Stimulated activated CD4-positive, alpha-beta T cell treated with anti-CD3 and anti-CD28 coated beads, Interleukin-1b, Interleukin-23, amount 100 ng/mL, for 24 hours (primary cell): ENCODE results near the gene CENPU.
A peak's percentile ranks its signal among the peaks of the same experiment; 100 is the strongest.
"Not testable (repeated sequence)": the region's sequence is repeated elsewhere in the genome, so short reads cannot be mapped to it uniquely, and the experiment has no call there.

Source experiments
- DNase-seq, 4 experiments: peaks; one replicate each; pipeline ENCODE4 v3.0.0-alpha.2; 2020; ENCODE audit warnings: low read depth in 4 of 4, low spot score in 1 of 4

Gene CENPU

DNA sequence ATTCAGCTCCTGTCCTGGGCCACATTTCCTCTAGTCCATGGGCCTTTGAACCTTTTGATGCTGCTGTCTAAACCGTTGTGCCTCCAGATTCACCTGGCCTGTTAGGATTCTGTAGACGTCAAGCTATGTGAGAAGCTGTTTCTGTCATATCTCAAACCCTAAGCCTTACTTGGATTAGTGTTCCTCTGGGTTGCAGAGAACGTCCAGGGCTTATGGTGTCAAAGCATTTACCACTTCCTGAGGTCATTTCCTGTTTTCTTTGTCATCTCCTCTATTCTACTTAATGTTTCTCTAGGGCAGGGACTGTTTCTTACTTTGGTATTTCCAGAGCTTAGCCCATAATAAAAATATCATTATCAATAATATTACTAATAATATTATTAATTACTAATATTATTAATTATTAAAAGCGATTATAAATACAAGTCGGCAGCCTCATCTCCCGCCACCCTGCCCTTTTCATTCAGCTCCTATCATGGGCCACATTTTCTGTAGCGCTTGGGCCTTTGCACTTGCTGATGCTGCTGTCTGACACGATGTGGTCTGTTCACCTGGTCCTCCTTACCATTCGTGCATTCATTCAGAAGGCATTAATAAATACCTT lies 65.3 kb downstream of the CENPU start:
- DNase-seq: no peak

DNA sequence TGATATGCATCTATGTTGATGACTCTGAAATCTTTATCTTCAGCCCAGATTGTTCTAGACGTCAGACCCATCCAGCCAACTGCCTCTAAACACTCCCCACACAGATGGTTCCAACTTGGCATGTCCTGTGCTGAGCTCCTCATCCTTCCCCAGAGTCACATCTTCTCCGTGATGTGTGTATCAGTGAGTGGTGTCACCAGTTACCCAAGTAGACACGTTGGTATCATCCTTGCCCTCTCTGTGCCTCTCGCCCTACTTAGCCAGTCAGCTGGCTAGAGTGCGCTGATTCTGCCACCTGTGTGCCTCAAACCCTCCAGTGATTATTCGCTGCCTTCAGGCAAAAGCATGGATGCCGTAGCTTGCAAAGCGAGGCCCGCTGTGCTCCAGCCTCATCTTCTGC lies 65.8 kb downstream of the CENPU start:
- no peak for DNase-seq

DNA sequence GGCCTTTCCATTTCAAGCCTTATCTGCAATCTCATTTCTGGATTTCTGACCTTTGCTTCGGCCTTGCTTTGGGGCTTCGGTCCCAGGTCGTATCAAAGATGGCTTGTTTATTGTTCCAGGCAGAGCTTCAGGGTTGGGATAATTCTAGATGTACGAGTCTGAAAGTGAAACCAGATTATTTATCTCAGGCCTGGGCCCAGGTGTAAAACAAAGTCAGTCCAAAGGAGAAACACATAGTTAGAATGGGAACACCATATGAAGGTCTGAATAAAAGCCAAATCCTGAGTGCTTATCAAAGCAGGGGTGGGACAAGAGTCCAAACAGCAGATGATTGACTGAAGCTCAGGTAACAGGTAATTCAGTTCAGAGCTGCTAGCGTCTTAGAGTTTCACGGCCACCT lies 67.2 kb downstream of the CENPU start:
- DNase-seq: no peak

DNA sequence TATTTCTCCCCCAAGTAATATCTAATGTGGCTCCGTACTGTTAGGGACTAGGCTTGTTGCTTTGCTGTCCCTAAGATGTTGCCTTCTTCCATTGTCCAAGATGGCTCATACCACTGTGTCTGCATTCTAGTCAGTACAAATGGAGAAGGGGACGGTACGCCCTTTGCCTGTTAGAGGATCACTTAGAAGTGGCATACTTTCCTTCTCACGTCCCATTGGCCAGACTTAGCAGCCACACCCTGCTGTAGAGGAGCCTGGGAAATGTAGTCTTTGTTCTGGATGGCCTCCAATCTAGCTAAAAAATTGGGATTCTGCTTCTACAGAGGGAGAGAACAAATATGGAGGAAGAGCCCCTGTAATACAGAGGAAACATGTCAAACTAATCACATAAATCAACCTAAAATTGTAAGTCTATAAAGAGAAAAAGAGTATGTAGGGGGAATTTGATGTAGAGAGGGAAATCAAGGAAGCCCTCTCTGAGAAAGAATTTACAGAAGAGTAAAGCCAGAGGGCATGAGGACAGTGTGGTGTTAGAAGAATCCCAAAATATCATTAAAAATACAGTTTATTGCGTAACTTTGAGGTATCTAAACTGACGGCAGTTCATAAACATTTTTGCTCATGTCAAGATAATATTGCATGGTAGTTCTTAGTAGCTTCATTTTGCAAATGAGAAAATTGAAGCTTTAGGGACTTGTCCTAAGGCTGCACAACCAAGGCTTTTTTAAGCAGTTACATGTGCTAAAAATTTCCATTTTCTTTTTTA lies 69.3 kb downstream of the CENPU start:
- no peak for DNase-seq

DNA sequence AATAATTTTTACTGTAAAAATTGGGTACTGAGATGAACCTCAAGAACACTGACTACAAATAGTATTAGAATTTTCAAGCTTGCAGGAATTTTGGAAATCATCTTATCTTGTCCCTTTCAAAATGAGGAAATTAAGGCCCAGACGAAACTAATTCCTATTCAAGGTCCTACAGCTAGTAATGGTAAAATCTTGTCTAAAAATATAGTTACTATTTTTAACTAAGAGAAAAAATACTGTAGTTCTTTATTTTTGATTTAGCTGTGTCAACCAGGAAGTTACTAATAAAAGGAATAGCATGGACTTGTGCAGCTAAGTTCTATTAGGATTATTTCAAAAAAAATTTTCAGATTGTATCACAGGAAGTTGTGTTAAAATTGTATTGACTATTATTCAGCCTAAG lies 71.7 kb downstream of the CENPU start:
- no peak for DNase-seq

DNA sequence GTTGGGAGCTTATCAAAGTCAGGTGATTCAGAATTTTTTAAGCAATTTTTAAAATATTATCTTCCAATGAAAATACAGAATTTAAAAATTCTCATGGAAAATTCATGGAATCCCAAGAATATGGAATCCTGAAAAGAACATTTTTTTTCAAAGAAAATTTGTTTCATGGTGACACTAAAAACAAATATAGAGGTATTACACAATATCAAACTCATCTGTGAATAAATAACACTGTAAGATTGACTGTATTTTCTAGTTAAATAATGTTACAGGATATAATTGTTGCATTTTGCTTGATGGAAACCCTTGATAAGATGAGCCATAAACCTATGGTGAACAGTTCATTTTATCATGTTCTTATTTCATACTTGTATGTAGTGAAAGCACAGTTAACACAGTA lies 72.9 kb downstream of the CENPU start:
- no peak for DNase-seq

DNA sequence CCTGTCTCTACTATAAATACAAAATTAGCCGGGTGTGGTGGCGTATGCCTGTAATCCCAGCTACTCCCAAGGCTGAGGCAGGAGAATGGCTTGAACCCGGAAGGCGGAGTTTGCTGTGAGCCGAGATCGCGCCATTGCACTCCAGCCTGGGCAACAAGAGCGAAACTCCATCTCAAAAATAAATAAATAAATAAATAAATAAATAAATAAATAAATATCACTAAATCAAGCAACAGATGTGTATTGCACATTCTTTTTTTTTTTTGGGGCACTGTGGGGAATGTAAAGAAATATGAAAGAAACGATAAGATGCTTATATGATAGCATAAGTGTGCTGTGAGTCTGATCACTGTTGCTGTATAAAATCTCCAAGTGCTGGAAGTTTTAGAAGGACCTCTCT lies 76.1 kb downstream of the CENPU start:
- DNase-seq: not testable (repeated sequence)

DNA sequence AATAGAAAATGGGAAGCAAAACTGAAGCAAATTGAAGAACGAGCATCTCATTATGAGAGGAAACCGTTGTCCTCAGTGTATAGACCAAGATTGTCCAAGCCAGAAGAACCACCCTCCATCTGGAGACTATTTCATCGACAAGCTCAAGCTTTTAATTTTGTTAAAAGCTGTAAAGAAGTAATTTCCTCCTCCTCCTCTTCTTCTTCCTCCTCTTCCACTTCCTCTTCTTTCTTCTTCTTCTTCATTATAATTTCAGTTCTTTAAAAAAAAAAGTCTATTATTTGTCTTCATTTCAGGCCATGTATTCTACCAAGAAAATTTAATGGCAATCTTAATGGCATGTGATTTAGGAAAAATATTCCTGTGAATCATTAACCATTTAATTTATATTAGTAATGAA lies 76.8 kb downstream of the CENPU start:
- no peak for DNase-seq

DNA sequence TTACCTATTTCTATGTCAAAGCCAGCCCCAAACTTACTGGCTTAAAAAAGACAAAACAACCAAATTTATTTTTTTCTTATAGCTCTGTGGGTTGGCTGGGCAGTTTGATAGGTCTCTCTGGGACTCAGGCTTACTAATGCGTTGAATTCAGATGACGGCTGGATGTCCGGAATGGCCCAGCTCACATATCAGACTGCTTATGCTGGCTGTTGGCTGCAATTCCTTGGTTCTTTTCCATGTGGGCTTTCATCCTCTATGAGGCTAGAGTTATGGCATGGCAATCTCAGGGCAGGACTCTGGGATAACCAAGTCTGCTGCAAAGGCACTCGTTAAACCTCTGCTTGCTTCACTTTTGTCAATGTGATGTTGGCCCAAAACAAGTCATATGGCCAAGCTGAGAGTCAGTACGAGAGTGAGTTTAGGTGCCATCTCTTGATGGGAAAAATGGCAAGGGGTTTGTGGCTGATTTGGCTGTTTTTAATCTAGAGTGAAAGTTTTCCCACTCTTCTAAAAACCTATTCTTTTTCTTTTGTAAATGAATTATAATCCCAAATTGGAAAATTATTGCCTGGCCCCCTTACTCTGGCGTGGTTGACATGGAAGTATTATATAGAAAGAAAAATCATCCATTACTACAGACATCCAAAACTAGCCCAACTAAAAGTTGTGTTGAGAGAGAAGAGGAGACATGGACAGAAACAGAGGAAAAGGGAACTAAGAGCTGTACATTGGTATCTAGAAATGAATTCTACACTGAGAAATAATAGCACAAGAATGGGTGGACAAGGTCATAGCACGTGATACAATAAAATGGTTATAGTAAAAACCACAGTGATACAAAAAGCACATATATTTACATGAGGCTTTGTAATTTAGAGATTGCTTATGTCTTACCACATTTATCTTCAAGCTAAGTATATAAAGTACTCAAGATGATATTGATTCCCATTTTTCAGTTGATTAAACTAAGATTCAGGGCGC lies 77.7 kb downstream of the CENPU start:
- no peak for DNase-seq

DNA sequence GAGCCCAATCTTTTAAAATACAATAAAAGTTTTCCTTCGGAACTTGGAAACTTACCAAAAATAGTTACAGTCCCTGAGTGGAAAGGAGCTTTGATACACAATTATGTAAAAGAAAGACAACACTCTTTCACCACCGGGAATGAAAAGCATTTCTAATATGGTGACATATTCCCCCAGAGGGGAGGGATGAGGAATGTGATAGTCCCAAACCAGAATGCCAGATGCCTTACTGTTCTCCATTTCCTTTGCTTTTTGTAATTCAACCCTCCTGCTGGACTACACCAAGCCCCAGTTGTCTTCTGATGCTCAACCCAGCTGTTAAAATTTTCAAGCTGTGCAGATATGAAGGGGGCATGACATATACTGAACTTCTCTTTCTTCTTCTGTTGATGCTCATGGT lies 80.2 kb downstream of the CENPU start:
- DNase-seq: no peak

DNA sequence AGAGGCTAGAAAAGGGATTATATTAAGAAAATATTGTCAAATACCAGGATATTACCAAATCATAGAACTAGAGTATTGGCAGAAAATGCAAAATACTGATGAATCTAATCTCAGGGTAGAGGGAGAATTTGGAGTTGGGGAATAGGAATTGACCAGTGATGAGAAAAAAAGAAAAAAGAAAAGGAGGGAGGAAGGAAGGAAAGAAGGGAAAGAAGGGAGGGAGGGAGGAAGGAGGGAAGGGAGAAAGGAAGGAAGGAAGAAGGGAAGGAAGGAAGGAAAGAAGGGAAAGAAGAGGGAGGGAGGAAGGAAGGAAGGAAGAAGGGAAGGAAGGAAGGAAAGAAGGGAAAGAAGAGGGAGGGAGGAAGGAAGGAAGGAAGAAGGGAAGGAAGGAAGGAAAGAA lies 81.2 kb downstream of the CENPU start:
- DNase-seq: not testable (repeated sequence)

DNA sequence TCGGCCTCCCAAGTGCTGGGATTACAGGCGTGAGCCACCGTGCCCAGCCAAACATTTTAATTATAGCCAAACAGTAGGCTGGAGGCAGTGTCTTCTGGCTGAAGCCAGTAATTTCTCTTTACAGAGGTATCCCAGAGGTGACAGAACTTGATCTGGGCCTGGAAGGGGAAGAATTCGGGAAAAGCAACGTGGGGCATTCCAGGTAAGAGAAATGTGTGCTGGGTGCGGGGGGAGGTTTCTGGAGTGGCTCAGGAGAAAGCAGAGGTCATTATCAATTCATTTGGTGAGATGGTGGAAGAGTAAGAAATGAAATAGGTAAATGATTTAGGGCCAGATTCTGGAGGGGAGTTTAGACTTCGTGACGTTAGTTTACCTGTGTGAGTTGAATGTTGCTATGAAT lies 82.0 kb downstream of the CENPU start:
- no peak for DNase-seq

DNA sequence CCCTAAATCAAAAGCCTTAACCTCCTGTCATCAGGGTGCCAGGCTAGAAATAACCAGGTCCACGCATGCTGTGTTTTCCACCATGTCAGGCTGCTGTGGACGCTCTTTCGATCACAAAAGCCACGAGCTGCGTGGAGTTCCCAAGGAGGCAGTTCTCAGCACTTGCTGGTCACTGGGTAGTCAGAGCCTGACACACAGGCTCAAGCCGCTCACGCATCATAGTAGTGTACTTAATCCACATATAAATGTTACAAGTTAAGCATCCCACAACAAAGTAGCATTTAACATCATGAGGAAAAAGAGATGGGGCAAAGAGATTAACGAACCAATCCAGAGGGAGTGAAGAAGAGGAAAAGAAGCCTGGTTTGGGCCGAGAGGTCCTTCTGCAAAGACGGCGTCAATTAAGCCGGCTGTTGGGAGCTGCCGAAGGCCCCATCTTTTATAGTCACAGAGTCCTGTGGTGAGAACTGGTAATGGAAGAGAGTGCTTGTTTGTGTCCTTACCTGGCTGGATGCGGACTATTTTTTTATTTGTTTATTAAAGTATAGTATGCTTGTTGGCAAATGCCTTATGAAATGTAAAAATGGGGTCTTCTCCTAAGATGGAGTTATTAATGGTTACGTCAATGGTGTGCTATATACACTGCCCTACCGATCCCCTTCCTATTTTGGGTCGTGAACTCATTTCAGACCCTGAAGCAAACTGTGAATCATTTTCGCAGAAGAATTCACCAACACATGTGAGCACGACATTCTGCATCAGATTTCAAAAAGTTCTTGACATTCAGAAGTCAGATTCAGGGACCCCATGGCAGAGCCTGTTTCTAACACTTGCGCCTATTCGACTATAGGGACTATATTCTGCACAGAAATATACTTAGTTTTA lies 83.7 kb downstream of the CENPU start:
- peak in 1 of 4 experiments; percentile 8 for DNase-seq

DNA sequence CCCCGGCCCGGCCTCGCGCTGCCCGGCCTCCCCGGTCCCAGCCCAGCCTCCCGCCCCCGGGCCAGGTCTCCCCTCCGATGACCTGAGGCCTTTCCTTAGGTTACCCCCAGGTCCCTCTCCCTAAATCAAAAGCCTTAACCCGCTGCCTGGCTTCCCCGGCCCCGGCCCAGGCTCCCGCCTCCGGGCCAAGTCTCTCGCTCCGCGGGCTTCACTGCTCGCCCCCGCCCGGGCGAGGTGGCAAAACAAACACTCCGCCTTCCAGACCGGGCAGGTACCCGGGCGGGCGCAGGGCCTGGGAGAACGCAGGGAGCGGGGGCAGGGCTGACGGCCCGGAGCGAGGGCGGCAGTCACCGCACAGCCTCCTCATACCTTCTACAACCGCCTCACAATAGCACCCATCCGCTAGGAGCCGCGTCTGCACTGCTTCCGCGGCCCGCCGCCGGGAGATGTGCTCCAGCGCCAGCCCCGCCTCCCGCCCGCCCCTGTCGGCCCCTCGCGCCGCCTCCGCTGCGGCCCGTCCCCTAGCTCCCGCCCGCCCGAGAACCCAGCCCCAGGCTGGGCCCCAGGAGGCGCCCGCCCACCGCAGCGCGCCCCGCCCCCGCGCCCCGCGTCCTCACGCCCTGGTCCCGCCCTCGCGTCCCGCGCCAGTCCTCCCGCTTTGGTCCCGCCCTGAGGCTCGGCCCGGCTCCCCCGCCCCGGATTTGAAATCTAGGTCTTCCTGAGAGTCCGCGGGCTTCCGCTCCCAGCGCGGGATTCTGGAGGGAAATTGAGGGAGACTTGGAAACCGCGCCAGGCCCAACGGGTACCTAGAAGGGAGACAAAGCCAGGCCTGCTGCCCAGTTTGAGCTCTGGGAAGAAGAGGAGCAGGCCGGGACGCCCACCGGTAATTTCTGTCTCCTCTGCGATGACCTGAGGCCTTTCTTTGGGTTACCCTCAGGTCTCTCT lies 84.6 kb downstream of the CENPU start, which contains the start of the genes CASP3 and PRIMPOL:
TSS of gene CASP3 (minus strand) at position 422 of the 945 bp plus-strand sequence. CDS start 10,994 bp downstream, outside the sequence.
TSS of gene PRIMPOL (plus strand) at position 713 of the 945 bp plus-strand sequence. CDS start 7,403 bp downstream, outside the sequence.
- DNase-seq: peak; percentile 80 to 96 (median 95)

DNA sequence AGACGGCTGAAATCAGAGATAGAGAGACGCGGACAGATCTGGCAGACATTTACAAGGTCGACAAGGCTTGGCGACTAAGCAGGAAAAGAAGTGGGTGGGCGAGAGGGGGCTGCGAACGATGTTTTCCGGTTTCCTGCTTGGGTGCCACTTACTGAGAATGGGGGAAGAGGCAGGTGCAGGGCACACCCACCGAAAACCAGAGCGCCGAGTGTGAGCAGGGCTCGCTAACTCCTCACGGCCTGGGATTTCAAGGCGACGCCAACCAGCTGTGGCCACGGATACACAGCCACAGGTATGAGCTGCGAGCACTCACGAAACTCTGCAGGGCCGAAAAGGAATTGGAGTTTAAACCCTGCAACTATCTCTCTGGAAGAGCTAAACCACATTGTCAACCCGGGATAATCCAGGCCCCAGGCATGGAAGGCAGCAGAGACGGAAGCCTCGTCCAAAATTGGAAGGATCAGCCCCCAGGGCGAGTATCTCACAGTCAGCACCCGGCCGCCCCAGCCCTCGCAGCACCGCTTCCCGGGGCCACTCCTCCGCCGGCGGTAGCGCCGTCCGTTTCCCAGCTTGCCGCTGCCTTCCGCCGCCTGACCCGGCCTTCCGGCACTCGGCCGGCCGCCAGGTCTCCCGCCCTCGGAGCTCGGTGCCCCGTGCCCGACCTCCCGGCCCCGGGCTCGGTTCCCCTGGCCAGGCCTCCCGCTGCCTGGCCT lies 85.4 kb downstream of the CENPU start:
- peak in 3 of 4 experiments; percentile 6 to 28 (median 26) for DNase-seq

DNA sequence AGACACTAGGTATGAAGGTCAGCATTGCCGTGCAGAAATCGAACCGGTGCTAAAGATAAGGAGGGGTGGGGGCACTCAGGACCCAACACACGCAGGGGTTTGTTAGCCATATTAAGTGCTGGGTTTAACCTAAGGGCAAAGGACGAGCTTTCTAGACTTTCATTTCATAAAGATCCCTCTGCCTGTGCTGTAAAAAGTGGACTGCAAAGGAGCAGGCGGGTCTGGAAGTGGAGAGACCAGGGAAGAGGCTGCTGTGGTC lies 85.9 kb downstream of the CENPU start:
- no peak for DNase-seq

DNA sequence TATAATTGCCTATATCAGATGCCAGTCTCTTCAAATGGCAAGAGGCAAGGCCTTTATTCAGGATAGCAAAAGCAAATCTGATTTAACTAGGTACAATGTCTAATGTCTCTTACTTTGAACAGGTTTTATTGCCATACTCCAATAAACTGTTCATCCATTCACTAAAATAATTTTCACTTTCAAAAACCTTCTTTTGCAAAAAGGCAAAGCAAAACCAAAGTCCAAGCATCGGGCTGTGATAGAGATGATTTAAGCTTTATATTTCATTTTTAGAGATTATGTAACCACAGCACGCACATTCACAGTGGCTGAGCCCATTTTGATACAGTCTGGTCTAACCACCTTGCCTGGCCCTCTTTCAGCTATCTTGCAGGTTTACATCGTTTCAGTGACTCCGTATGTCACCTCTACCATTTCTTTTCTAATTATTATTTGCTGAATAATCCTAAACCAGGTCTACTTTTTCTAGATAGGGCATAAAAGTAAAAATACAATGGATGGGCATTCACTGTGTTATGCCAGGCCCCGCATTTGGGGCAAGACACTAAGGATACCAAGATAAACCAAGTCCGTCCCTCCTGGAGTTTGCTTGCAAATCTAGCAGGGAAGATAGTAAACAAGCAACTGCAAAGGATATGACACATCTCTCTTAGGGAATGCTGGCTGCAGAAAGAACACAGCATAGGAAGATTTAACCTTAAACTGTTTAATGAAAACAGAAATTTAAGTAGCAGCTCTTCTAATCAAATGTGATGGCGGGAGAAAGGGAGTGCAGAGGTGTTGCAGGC lies 86.4 kb downstream of the CENPU start:
- no peak for DNase-seq

DNA sequence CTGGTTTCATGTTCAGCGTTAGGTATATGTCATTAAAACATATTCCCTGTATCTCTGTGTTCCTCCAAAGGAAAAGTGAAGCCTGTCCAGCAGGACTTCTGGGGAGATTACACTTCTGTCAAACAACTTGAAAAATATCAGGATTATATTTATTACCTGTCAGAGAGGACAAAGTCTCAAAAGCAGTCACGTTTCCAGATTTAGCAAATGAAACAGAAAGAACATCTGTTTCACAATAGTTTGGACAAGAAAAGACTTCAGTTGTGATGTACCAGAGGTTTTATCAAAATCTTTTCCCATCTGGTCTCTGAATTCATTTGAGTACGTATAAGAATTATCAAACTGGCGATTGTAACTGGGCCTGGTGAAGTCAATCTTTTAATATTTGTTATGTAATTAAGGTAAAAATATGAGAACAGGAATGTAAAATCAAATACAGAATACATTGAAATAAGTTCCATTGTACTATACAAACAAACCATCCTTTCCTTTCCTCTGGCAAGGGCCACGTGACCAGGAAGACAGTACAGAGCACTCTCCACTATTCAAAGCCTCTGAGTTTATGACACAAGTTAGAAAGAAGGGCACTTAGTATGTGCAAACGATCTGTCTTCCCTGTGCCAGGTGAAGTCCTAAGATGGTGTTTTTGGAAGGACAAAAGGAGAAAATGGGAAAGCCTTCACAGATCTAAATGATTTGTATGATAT lies 87.8 kb downstream of the CENPU start:
- DNase-seq: no peak
